GM12892 (cell line): Measurements from ENCODE around the gene NT5DC1.

Experiments used
- POLR2A ChIP-seq: IDR thresholded peaks from 2 replicates; pipeline ENCODE4 v1.6.1; 2011; ENCODE audit warnings: low read depth, low read length, control low read depth
- POLR2AphosphoS5 ChIP-seq: IDR thresholded peaks from 2 replicates; pipeline ENCODE4 v1.6.1; 2011; ENCODE audit warnings: low read depth, low read length, control low read depth

DNA sequence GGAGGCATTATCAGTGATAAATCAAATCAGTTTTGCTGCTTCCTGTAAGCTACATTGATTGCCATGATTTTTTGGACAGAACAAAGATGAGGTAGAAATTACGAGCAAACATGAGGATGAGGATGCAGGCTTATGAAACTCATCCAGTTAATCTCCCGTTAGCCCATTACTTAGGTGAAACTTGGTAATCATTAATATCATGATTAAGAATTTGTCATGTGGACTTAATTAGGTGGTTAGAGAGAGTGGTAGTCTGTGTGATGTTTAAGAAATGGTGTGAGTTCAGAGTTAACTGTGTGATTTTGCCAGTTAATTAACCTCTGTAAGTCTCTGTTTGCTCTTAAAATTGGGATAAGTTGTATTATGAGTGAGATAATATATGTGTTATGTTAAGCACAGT lies 91.2 kb downstream of the NT5DC1 start:
- TF ChIP-seq POLR2A: no peak
- no peak for TF ChIP-seq POLR2AphosphoS5
